ENCODE measurements around the gene DOLPP1.
"Not testable (repeated sequence)": the region's sequence is repeated elsewhere in the genome, so short reads cannot be mapped to it uniquely, and the experiment has no call there.

The DOLPP1 gene

GRCh38 chr9:129080601-129081387 is at the start of gene DOLPP1:
DOLPP1 (plus strand) TSS chr9:129081111; CDS start chr9:129081132, 21 bp downstream.
- peak; percentile 96 for DNase-seq

GRCh38 chr9:129031514-129031913 is 49.4 kb upstream of the DOLPP1 start:
- DNase-seq: no peak

GRCh38 chr9:129032541-129033159 is 48.3 kb upstream of the DOLPP1 start:
- no peak for DNase-seq

GRCh38 chr9:129033216-129033615 is 47.7 kb upstream of the DOLPP1 start:
- no peak for DNase-seq

DNA sequence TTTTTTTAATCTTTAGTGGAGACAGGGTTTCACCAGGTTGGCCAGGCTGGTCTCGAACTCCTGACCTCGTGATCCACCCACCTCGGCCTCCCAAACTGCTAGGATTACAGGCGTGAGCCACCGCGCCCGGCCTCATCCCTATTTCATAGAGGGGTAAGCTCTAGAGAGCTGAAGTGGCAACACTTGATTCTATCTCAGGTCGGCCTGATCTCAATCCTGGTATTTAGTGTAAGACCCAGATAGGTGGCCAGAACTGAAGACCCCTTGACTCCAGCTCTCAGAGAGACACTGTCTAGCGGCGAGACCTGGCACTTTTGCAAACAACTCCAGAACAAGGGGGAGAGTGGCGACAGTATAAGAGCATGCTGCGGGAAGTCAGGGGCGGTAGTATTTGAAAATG is 45.1 kb upstream of the DOLPP1 start:
- DNase-seq: not testable (repeated sequence)

DNA sequence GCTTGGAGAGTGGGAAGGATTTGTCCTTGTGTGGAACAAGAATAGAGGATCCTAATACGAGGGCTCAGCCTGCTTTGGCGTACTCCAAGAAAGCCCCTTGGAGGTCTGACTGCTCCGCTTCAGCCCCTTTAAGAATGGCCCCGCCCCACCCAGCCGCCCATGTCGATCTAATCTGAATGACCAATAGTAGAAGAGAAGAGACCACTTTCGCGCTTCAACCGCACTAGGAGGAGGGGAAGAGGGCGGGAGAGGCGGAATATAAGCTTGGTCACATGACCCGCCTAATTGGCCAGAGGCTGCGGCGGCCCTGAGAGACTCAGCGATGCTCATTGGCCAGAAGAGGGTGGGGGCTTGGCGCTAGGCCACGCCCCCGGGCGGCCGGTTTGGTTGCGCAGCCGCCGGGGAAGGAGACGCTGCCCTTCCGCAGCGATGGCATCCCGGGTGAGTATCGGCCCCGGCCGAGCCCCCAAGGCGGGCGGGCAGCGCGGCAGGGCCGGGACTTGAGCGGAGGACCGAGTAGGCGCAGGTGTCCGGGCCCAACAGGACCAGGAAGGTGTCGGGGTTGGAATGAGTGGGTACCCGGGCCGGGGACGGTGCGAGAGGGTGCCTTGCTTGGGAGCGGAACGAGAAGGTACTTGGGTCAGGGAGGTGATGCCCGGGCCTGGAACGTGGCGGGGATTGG is 44.5 kb upstream of the DOLPP1 start, which contains the start of gene MIGA2:
TSS of gene MIGA2 (plus strand) at position 386 of the 682 bp plus-strand sequence. CDS start 3,969 bp downstream, outside the sequence.
- DNase-seq: peak; percentile 95

- DNase-seq: no peak
Measured at GRCh38 chr9:129036923-129037766, 43.8 kb upstream of the DOLPP1 start.

- no peak for DNase-seq
Measured at GRCh38 chr9:129037767-129038098, 43.2 kb upstream of the DOLPP1 start.

- no peak for DNase-seq
Measured at GRCh38 chr9:129038109-129038852, 42.6 kb upstream of the DOLPP1 start.

DNA sequence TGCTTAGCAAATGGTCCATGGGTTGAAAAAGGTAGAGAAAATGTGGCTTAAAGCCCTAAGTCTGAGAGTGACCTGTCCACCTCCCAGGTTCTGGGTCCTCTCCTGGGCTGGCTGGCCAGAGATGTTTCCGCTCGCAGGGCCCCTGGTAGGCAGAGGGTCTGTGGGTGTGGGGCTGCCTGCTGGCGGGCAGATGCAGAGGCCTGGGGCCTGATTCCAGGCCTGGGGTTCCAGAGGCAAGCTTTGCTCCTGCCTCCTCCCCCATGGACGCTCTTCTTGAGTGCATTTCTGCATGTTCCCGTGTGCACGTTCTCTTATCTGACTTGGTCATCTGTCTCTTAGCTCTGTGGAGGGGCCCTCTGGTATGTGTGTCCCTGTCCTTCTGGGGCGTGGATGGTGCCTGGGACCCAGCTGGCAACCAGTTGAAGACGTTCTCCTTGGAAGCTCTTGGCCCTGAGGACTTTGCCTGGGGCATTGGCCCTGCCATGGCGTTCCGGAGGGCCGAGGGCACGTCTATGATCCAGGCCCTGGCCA is 40.7 kb upstream of the DOLPP1 start:
- no peak for DNase-seq

DNA sequence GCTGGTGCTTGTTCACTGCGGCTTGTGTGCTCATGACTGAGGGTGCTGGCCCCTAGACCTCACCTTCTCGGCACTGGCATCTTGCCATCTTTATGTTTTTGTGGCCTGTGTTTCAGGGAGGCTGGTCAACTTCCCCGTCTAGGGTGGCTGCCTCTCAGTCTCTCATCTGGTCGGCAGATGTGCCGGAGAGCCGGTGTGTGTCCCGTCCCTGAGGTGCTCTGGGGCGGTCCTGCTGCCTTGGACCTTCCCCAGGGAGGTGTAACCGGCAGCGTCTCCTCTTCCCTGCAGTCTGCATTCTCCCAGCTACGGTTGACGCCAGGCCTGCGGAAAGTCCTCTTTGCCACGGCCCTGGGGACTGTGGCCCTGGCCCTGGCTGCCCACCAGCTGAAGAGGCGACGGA is 38.9 kb upstream of the DOLPP1 start:
- no peak for DNase-seq

DNA sequence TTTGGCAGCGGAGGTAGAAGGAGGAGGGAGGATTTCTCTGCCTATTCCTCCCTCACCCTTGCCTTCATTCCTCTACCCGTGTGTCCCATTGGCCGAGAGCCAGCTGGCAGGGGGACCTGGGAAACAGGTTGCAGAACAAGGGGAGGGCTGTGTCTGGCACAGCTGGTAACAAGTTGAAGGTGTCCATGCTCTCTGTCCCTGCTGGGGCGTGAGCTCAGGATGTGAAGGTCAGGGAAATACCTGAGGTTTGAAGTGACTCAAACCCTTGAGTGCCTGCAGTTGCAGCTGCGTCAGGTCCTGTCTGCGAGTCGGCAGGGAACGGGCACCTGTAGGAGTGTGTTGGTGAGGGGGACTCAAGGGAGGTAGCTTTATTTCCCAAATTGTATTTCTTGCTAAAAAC is 28.3 kb upstream of the DOLPP1 start:
- DNase-seq: no peak

GRCh38 chr9:129053020-129053419 is 27.9 kb upstream of the DOLPP1 start:
- no peak for DNase-seq

DNA sequence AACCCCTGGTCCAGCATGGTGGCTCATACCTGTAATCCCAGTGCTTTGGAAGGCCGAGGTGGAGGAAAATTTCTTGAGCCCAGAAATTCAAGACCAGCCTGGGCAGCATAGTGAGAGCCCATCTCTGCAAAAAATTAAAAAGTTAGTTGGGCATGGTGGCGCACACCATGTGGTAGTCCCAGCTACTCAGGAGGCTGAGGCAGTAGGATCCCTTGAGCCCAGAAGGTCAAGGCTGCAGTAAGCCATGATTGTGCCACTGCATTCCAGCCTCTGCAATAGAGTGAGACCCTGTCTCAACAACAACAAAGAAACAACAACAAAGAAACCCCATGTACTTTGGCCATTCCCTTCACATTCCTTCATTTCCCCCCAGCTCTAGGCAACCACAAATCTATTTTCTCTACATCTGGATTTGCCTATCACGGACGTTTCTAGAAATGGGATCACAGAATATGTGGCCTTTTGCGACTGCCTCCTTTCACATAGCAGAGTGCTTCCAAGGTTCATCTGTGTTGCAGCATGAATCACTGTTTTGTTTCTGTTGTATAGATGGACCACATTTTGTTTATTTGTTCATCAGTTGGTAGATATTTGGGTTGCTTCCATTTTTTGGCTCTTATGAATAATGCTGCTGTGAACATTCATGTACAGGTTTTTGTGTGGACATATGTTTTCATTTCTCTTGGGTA is 26.6 kb upstream of the DOLPP1 start:
- DNase-seq: no peak

- no peak for DNase-seq
Measured at GRCh38 chr9:129058965-129059795, 21.7 kb upstream of the DOLPP1 start.

DNA sequence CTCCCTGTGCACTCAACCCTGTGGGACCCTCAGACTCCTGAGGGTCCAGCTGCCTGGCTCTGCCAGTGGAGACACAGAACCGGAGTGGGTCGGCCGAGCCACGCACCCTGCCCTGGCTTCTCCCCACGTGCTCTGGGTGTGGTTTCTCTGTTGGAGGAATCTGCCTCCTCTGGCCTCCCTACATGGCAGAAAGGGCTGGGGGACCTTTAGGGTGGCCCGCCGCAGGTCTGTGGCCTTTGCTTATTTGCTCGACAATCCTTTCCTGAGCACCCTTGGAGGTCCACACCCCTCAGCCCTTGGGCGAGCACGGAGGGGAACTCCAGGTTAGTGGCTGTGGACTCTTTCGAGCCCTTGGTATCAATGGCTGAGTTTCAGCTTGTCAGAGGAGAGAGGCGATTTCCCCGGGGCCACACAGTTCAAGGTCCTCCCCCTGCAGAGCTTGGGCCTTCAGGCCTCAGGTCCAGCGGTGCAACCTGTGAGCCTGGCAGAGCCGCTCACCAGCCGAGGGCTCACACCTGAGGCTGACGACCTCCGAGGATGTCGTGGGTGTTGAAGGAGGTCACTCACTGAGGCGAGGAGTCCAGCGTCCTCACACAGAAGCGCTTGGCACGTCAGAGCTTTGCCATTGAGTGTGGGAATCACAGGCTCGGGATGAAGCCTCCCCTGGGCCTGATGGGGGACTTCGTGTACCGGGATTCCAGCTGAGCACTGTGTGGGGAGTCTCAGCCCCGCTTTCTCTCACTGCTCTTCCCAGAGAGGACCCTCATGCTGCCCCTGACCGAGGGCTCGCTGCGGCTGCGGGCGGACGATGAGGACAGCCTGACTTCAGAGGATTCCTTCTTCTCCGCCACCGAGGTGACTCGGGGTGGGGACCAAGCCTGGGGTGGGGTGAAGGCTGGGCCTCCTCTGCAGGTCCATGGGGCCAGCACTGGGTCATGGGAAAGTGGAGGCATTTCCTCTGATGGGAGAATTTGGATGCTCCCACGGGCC is 20.8 kb upstream of the DOLPP1 start:
- no peak for DNase-seq

- no peak for DNase-seq
Measured at GRCh38 chr9:129060991-129061390, 19.9 kb upstream of the DOLPP1 start.

- no peak for DNase-seq
Measured at GRCh38 chr9:129063061-129063460, 17.9 kb upstream of the DOLPP1 start.

- DNase-seq: no peak
Measured at GRCh38 chr9:129064499-129064908, 16.4 kb upstream of the DOLPP1 start.
